HG03571 (cell line): Measurements from ENCODE around the gene MYLK2.
"Not testable (repeated sequence)": the region's sequence is repeated elsewhere in the genome, so short reads cannot be mapped to it uniquely, and the experiment has no call there.

Experiments
- ATAC-seq: cut with Tn5 transposase; IDR thresholded peaks from one replicate; pipeline ENCODE4 v1.9.1; 2021; ENCODE audit not compliant: unreplicated experiment

Gene MYLK2

DNA sequence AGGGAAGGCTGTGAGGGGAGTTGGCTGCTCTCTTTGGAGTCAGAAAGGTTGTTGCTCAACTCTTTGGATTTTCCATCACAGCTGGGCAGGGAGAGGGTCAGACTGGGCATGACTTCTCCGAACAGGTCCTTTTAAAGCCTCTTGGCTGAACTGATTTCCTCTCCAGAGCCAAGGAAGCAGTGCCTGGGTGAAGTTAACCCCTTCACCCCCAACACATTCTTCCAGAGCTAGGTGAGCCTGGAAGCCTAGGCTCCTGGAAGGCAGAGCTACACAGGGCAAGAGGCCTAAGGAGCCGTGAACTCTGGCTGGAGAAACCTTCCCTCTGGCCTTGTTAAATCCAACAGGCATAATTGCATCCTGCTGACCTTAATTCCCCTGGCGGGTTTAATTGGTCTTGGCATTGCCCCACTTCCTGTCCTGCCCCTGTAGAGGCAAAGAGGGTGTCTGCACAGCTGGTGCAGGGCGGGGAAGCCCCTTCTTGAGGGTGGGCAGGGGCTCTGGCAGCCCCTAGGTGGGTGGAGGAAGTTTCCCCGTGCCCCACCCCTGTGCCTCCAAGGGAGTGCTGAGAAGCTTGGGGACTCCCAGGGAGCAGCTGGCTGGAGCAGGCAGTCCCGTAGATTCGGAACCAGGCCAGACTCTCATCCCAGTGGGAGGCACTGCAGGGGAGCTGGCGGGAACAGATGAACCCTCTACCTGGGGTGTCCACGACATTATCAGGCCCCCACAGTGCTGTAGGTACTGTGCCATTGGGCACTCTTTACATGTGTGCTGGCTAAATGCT is 3.6 kb upstream of the MYLK2 start:
- ATAC-seq: no peak

DNA sequence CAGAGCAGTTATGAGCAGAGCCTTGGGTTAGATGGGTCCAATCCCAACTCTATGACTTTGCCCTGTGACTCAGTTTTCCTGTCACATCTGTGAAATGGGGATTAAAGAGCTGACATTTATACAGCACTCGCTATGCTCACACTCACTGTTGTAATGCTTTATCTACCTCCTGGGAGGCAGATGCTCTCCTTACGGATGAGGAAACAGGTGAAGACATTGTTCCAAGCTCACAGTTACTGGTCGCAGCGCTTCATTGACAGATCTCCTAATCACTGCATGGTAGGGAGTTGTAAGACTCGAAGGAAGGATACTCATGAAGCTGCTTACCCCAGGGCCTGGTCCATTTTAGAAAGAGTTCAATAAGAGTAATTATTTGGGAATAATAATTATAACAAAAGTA is 2.9 kb upstream of the MYLK2 start:
- ATAC-seq: no peak

DNA sequence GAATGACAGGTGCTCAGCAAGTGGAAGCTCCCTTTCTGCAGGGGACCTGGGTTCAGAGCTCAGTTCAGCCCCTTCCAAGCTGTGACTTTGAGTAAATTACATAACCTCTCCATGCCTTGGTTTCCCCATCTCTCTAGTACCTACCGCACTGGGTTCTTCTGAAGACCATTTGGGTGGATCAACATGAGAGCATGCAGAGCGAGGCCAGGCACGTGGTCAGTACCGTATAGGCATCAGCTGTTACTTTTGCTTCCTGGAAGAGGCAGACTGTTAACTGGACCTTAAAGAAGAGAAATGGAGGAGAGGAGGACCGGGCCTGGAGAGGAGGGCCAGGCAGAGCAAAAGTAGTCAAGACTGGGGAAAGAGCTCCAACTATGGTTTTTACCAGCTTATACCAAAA is 1.7 kb upstream of the MYLK2 start:
- ATAC-seq: no peak

DNA sequence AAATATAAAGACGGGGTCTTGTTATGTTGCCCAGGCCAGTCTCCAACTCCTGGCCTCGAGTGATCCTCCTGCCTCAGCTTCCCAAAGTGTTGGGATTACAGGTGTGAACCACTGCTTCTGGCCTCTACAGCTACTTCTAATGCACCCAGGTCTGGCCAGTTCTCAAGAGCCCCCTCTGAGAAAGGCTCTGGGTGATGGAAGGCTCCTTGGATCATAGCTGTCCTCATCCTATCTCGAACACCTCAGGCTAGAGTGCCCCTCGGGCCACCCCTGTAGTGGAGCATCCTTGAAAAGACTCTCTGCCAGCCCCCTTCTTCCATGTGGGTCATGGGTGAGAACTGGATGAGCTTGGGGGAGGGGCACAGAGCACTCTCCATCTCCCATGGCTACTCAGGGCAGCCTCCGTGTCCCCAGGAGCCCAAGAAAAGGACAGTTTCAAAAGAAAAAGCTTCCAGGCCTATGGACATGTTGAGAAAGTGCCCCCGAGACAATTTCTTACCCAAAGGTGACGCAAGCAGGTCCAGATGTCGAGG is 714 bp upstream of the MYLK2 start:
- no peak for ATAC-seq

DNA sequence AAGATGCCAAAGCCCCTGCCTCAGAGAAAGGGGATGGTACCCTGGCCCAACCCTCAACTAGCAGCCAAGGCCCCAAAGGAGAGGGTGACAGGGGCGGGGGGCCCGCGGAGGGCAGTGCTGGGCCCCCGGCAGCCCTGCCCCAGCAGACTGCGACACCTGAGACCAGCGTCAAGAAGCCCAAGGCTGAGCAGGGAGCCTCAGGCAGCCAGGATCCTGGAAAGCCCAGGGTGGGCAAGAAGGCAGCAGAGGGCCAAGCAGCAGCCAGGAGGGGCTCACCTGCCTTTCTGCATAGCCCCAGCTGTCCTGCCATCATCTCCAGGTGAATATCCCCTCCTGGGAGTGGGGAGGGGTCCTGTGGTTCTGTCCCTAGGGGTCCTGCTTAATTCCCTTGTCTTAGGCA is 1.1 kb downstream of the MYLK2 start:
- ATAC-seq: no peak

DNA sequence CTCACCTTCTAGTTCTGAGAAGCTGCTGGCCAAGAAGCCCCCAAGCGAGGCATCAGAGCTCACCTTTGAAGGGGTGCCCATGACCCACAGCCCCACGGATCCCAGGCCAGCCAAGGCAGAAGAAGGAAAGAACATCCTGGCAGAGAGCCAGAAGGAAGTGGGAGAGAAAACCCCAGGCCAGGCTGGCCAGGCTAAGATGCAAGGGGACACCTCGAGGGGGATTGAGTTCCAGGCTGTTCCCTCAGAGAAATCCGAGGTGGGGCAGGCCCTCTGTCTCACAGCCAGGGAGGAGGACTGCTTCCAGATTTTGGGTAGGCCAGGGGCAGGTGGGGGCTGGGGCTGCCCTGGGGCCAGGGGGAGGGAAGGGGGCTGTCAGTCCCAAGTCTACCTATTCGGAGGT is 2.3 kb downstream of the MYLK2 start:
- no peak for ATAC-seq

GRCh38 chr20:31822421-31823330 is 3.5 kb downstream of the MYLK2 start:
- no peak for ATAC-seq

DNA sequence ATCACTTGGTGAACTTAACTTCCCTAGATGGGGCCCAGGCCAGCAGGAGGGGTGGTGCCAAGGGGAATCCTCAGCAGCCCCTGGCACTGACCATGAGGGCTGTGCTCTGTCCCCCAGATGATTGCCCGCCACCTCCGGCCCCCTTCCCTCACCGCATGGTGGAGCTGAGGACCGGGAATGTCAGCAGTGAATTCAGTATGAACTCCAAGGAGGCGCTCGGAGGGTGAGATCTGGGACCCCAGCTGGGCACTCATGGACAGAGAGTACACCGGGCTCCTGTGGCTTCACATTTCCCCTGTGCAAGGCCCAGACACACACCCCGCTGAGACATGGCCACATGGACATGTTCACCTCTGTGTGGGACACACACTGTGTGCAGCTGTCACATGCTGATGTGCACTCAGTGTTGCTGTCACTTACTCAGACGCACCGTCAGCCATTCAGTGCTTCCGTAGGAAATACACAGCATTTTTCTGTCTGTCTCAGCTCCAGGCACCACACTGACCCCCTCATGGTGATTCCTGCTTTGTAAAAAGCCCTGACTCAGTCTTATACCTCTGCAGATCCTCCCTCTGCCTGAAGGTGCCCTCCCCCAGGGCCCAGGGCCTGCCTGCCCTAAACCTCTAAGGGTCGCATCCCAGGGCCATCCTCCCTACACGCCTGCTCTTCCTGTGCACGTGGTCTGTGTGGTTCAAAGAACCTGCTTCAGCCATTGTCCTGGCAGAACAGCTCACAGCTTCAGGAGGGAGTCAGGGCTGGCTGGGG is 4.4 kb downstream of the MYLK2 start:
- ATAC-seq: no peak

- no peak for ATAC-seq
These were observed 4.9 kb downstream of the MYLK2 start for GRCh38 chr20:31824125-31824485.

DNA sequence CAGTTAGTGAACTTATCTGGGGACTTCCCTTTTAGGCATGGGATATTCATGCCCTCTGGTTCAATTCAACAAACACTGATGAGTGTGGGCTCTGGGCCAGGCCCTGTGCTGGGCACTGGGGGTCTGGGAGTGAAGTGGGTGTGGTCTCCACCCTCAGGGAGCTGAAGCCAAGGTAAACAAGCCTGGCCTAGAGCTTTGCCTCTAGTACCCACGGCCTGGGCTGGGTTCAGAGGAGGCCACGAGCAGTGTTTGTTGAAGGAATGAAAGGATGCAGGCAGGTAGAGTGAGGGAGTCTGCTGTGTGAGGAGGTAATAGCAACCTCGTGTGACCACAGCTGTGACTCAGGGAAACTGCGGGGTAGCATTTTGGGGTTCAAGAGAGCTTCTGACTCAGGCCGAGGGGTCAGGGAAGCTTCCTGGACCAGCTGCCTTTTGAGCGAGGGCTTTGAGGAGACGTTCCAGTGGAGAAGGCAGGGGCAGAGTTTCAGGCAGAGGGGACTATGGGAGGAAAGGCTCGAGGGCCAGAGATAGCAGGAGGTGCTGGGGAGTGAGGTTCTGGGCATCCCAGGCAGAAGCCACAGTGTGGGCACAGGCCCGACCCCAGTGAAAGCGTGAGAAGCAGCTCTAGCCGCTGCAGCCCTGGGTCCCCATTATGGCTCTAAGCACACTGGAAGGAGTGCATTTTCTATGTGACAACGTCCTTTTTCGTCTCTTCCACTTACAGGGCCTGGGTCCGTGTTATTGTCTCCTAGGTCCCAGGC is 5.6 kb downstream of the MYLK2 start:
- no peak for ATAC-seq

DNA sequence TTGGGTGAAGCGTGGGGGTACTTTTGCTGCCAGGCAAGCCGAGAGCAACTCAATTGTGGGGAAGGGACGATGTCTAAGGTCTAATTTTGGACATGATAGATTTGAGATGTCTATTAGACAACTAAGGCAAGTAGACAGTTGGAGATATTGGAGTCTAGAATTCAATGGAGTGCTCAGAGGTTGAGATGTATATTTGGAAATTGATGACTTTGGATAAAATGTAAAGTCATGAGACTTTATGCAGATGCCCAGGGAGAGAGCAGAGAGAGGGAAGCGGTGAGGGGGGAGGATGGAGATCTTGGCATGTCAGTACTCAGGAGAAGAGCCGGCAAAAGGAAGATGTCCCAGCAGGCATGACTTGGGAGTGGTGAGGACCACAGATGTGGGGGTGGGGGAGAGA is 6.9 kb downstream of the MYLK2 start:
- ATAC-seq: no peak

GRCh38 chr20:31827059-31827458 is 7.9 kb downstream of the MYLK2 start:
- no peak for ATAC-seq

DNA sequence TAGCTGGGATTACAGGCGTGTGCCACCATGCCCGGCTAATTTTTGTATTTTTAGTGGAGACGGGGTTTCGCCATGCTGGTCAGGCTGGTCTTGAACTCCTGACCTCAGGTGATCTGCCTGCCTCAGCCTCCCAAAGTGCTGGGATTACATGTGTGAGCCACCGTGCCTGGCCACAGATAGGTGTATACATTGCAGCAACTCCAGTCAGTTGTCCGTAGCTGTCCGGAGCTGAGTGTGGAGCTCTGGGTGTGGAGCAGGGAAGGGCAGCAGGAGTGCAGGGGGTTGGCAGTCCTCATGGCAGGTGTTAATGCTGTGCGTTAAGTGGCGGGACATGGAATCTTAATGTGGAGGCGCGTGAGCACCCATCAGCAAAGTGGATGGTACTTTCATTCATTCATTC is 8.9 kb downstream of the MYLK2 start:
- not testable (repeated sequence) for ATAC-seq

GRCh38 chr20:31829731-31830130 is 10.6 kb downstream of the MYLK2 start:
- ATAC-seq: no peak

DNA sequence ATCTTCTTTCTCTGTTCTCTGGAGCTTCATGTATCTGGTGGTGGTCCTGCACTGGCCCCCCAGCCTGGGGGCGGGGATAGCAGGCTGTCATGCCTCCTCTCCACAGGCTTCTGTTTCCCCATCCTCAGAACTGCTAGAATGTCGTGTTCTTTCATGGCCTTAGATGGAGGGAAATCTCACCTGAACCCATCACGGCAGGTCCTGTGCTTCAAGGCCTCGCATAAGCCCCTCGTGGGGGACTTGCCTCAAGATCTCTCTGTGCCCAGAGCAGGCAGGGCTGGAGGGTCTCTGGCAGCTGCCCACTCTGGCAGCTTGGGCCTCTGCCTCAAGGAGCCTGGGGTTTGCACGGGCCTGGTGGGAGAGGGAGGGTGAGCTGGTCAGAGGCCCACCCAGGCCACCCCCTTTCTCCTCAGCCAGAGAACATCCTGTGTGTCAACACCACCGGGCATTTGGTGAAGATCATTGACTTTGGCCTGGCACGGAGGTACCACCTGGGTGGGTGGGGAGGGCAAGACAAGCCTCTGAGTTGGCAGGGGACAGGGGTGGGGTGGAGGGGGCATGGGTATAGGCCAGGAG is 11.3 kb downstream of the MYLK2 start:
- no peak for ATAC-seq

DNA sequence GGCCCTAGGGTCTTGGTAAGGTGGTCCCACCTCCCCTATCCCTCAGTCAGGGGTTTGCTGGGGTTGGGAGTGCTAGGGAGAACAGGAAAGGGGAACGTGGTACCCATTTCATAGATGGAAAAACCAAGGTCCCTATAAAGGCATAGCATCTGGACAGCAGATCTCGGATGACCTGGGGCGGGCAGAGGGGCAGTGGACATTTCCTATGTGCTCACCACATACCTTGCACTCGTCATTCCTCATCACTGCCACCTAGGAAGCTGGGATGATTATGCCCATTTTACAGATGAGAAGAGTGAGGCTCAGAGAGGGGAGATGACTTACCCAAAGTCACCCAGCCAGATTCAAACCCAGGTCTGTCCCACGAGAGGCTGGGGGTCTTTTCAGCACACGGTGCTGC is 12.1 kb downstream of the MYLK2 start:
- no peak for ATAC-seq

DNA sequence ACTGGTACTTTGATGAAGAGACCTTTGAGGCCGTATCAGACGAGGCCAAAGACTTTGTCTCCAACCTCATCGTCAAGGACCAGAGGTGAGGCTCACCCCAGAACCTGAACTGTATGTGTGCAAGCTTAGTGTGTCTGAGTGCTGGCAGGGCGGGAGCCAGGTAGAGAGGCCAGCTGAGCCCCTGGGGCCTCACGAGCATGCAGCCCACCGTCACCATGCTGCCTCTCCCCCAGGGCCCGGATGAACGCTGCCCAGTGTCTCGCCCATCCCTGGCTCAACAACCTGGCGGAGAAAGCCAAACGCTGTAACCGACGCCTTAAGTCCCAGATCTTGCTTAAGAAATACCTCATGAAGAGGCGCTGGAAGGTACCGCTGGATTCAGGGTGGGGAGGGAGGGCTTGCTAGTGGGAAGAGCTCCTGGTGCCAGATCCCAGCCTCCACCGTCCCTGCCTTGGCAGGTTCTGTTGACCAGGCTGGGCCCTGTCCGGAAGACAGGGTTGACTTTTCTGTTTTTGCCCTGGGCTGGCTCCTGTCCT is 12.7 kb downstream of the MYLK2 start:
- ATAC-seq: no peak

- no peak for ATAC-seq
These were observed 14.2 kb downstream of the MYLK2 start for GRCh38 chr20:31833130-31833930.

DNA sequence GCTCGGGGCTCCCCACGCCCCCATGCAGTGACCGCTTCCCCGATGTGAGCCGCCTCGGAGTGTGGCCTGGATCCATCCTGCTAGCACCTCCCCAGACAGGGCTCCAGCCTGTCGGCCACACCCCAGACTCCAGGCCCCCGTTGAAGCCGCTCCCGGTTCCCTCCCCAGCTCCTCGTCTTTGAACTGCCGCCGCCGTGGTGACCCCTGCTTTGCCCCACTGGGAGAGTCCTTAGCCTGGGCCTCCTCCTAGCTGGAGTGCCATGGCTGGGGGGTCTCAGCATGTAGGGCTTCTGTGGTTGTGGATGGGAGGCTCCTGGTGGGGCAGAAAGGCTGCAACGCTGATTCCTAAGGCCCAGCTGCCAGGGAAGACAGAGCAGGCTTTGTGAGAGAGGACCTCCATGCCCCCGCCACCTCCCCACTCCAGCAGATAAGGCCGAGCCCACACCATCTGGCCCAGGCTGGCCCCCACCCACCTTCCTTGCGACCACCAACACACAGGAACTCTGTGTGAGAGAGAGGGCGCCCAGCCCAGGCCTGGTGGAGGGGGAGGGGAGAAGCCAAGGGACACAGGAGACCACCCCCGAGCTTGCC is 14.9 kb downstream of the MYLK2 start:
- ATAC-seq: no peak
